Esophagus squamous epithelium (tissue), 4 donors: ENCODE measurements around the gene CDX2.

Experiments
- POLR2A ChIP-seq, 4 donors: fragments of 450-650 bp; IDR thresholded peaks; one replicate each; pipeline ENCODE4 v1.6.1; 2017; ENCODE audit warnings: antibody characterized with exemption in 4 of 4, mild to moderate bottlenecking in 4 of 4, moderate library complexity in 3 of 4
- TF ChIP-seq, protein P1 (sequence below), 6 experiments: fragments of 450-650 bp in 4 of 6; fragments of 200-600 bp in 2 of 6; sonication (generic) in 2 of 6; IDR thresholded peaks; one replicate each; pipeline ENCODE4 v1.5.1; 2016 to 2019; ENCODE audit warnings: antibody characterized with exemption in 6 of 6, mild to moderate bottlenecking in 4 of 6, moderate library complexity in 4 of 6

DNA sequence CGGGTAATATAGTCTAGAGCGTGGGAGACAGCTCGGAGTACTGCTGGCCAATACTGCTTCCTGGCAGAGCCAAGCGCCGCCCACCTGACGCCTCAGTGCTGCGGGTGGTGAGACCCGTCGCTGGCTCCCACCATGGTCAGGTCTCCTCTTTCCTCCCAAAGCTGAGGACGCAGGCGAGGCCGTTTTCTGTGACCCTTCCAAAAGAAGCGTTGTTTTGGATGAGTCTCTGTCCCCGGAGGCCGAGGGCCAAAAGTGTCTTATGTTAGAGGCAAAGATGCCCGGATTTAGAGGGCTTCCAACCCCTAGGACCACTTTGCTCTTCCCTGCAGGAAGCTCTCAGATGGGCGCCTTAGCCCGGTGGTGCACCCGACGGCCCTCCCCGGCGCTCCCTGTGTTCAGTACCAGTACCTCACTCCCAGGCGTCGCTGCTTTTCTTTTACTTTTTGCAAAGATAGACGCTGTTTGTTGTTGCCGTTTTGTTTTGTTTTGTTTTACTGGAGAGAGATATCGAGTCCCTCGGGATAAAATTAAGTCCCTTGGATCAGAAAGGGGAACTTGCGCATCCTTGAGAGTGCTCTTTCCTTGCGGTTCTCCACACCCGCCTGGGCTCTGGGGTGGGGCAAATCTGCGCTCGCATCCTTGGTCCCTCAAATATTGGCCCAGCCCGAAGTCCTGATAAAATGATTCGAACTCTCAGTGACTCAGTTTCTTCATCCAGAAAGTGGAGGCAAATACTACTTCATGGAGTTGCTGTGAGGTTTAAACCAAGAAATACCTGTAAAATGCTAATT lies 42.3 kb downstream of the CDX2 start:
- TF ChIP-seq, protein P1, sequence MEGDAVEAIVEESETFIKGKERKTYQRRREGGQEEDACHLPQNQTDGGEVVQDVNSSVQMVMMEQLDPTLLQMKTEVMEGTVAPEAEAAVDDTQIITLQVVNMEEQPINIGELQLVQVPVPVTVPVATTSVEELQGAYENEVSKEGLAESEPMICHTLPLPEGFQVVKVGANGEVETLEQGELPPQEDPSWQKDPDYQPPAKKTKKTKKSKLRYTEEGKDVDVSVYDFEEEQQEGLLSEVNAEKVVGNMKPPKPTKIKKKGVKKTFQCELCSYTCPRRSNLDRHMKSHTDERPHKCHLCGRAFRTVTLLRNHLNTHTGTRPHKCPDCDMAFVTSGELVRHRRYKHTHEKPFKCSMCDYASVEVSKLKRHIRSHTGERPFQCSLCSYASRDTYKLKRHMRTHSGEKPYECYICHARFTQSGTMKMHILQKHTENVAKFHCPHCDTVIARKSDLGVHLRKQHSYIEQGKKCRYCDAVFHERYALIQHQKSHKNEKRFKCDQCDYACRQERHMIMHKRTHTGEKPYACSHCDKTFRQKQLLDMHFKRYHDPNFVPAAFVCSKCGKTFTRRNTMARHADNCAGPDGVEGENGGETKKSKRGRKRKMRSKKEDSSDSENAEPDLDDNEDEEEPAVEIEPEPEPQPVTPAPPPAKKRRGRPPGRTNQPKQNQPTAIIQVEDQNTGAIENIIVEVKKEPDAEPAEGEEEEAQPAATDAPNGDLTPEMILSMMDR (IDR thresholded peaks at IDR 0.05) = no peak
- TF ChIP-seq POLR2A (IDR thresholded peaks at IDR 0.05) = no peak
